ENCODE results near the gene CRYAB.
"Not testable (repeated sequence)": the region's sequence is repeated elsewhere in the genome, so short reads cannot be mapped to it uniquely, and the experiment has no call there.

Gene CRYAB

DNA sequence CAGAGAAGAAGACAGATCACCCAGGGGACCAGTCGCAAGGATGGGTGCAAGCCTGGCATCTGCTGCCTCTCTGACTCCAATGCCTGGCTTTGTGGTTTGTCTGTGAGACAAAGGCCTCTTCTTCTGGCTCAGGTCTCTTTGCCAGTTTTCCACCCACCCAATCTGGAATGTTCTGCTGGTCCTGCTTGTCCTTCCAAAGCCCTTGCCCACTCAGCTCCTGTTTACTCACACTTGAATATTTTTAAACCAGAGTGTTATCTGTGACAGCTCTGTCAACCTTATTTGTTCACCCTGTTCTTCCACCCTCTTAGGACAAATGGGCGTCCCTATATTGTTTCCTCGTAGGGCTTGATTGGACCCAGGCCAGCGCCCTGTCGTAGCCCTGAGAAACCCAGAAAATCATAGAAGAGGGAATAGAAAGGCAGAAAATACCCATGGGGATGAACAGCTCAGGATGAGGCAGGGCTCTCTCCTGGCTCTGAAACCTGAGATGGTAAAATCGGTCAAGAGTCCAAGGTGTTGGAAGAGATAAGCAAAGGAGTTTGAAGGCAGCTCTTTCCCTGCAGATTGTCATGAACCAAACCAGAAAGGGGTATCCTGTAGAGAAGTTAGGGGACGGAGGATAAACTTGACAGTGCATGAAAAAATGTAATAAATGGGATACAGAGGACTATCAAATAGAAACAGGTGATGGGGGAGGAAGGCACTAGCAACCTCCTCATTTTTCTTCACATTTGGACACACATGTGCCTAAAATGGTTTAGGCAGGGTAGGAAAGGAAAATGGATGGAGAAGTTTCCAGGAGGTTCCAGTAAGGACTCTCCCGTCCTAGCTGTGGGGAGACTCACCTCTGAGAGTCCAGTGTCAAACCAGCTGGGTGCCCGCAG, 651 bp downstream of the CRYAB start:
- no peak overlapping the region for H3K4me3 ChIP-seq (ENCODE audit: low read depth, low read length)

DNA sequence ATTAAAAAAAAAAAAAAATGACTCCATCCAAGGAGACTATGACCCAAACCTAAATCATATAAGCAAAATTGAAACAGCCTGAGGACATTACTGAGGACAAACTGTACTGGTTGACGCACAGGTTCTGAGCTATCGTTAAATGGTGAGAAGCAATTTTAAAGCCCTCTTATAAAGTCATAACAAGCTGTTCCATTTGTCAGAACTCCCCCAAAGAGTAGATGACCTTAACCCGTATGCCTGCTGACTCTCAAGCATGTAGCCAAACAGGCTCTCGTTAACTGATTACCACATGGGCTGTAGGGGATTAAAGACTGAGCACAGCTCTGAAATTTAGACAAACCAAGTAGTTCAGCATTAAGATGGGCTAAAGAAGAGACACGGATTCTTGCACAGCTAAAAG, 2.2 kb downstream of the CRYAB start:
- no peak overlapping the region for H3K4me3 ChIP-seq (ENCODE audit: low read depth, low read length)

DNA sequence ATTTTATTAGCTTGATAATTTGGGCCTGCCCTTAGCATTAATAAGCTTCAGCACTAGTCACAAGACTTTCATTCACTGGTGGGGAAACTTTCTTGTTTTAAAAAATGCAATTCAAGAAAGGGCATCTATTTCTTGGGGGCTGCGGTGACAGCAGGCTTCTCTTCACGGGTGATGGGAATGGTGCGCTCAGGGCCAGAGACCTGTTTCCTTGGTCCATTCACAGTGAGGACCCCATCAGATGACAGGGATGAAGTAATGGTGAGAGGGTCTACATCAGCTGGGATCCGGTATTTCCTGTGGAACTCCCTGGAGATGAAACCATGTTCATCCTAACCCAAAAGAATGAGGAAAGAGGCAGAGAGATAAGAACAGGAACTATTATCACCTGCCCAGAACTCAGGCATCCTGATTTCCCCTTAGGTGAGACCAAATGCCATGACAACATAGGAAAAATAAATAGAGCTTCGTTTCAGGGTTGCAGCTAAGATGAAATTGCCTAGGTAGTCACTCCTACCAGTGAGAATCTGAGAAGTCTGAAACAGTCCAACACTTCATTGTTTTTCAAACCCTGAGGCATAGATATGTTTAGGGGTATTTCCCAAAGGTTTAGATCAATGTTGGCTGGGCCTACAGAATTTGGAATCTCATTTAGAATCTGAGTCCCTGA, 2.8 kb downstream of the CRYAB start:
- H3K4me3 ChIP-seq (ENCODE audit: low read depth, low read length): no peak overlapping the region

DNA sequence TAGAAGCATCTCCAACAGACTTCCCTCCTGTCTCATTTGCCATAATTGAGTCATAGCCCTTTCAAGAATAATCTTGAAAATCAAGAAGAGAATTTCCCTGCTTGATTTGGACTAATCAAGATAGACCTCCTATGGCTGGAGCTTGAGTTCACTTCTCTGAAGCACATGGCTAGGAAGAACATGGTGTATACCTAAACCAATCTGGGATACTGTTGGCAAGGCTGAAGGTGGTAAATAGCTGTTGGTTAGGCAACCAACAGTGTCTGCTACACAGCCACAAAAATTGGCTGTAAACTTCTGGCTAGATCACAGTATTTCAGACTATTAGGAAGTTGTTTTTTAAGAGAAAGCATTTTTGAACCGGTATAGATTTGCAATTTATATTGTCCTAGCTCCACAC, 4.9 kb downstream of the CRYAB start:
- no peak overlapping the region for H3K4me3 ChIP-seq (ENCODE audit: low read depth, low read length)

DNA sequence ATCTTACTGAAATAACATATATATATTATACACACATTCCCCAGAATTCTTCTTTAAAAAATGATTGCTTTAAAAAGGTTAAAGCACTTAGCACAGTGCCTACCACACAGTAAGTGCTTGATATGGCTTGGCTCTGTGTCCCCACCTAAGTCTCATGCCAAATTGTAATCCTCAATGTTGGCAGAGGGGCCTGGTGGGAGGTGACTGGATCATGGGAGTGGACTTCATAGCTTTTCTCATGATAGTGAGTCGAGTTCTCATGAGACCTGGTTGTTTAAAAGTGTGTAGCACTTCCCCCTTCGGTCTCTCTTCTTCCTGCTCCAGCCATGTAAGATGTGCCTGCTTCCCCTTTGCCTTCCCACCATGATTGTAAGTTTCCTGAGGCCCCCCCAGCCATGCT, 6.2 kb downstream of the CRYAB start:
- H3K4me3 ChIP-seq (ENCODE audit: low read depth, low read length): no peak overlapping the region

DNA sequence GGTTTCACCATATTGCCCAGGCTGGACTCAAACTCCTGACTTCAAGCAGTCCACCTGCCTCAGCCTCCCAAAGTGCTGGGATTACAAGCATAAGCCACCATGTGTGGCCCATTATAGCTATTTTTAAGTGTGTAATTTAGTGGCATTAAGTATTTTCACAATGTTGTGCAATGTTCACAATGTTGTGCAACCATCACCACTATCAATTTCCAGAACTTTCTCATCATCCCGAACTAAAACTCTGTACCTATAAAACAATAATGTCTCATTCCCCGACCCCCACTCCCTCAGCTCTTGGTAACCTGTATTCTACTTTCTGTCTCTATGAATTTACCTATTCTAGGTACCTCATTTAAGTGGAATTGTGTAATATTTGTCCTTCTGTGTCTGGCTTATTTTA, 24.7 kb downstream of the CRYAB start:
- H3K4me3 ChIP-seq (ENCODE audit: low read depth, low read length): no peak overlapping the region

DNA sequence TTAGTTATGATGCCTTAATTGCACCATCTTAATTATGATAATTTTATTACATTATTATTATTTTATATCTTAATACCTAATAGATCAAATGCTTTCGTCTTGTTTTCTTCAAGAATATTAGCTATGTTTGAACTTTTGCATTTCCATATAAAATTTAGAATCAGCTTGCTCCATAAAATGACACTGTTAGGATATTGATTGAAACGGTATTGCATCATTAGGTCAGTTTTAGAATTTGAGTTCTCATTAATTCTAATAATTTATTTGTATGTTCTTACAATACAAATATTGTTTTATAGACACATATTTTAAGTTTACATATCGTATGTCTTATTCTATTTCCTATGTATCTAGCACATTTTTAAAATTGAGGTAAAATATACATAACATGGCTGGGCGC, 25.5 kb downstream of the CRYAB start:
- H3K4me3 ChIP-seq (ENCODE audit: low read depth, low read length): no peak overlapping the region

DNA sequence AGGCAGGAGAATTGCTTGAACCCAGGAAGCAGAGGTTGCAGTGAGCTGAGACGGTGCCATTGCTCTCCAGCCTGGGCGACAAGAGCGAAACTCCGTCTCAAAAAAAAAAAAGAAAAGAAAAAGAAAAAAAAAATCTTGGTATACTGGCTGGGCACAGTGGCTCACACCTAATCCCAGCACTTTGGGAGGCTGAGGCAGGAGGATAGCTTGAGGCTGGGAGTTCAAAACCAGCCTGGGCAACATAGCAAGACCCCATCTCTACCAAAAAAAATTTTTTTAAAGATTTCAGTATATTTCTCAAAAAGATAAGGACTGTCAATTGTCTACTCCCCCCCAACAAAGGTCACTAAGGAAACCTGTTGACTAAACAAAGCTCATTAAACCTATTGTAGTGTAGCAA, 26.5 kb downstream of the CRYAB start:
- not testable (repeated sequence) for H3K4me3 ChIP-seq (ENCODE audit: low read depth, low read length)

DNA sequence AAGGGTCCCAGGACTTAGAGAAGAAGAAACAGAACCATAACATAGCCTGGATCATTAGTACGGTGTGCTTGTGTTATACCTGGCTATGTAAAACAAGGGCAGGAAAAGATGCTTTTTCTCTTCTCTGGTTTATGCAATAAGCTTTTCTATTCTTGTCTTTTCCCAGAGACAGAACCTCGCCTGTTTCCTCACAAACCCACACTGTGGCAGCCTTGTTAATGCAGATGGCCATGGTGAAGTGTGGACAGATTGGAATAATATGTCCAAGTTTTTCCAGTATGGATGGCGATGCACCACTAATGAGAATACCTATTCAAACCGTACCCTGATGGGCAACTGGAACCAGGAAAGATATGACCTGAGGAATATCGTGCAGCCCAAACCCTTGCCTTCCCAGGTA, 29.4 kb downstream of the CRYAB start:
- no peak overlapping the region for H3K4me3 ChIP-seq (ENCODE audit: low read depth, low read length)

DNA sequence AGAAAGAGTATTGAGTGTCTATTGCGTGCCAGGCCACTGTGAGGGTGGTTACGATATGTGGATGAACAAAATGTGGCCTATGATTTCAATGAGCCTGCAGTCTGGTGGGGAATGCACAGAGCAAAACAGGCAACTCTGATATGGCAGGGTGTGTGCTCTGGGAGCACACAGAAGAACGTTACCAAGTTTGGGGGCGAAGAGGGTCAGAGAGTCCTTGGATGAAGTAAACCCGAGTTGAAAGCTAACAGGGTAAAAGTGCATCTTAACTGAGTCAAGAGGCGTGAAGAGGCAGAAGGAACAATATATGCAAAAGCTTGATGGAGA, 32.0 kb downstream of the CRYAB start:
- H3K4me3 ChIP-seq (ENCODE audit: low read depth, low read length): peak overlapping the region; percentile 91

DNA sequence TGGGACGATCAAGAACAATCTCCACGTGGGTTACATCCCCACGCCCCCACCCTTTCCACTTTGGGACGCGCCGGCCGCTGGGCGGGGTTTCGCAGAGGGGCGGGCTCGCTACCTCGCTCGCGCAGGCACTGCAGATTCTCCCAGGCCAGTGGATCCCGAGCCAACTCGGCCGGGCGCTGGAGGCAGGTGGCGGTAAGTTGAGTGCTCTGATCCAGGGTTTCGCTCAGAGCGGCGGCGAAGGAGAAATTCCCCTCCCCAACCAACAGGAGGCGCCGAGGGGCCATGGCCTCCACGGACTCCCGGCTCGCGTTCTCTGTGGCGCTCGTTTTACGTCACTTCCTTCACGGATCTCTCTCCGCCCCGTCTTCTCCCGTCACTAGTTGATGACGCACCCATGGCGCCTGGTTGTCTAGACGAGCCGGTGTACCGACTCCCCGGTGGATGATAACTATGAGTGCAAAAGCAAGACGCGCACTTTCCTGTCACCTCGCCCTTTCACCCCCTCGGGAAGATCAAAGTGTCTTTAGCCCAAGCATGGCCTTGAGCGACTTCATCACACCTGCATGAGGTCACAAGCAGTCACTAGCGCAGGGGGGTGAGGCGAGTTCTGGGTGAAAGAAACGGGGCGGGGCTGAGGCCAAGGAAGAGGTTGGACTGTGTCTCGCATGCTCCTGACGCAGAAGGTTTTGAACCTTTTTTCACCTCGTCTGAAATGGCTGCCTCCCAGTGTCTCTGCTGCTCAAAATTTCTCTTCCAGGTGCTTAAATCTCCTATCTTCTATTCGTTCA, 32.5 kb downstream of the CRYAB start, which contains the start of the genes CFAP68 and FDXACB1:
CFAP68 (plus strand) TSS at position 693 of the 788 bp plus-strand sequence; CDS start at position 713, 20 bp downstream.
FDXACB1 (minus strand) TSS at position 317 of the 788 bp plus-strand sequence; CDS start at position 284, 33 bp downstream.
- peak within 1 kb of the TSS; percentile 91 for H3K4me3 ChIP-seq (ENCODE audit: low read depth, low read length)

DNA sequence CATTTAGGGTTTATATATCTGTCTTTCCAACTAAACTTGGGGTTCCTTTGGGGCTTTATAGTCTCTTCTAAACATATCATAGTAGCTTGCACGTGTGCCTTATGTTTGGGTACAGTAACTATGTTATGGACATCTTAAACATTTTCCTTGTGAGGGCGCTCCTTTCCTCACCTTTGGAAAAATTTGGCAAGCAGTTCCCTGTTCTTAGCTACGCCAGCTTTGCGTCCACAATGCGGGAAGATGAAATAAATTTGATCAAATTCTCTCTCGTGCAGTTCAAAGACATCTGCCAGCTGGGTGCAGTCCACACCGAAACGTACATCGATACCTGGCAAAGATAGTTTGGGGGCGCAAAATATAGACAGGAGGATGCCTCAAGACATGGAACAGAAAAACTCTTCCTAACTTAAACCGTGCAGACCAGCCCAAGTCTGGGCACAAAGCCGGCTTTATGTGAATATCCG, 33.2 kb downstream of the CRYAB start:
- H3K4me3 ChIP-seq (ENCODE audit: low read depth, low read length): peak overlapping the region; percentile 91

DNA sequence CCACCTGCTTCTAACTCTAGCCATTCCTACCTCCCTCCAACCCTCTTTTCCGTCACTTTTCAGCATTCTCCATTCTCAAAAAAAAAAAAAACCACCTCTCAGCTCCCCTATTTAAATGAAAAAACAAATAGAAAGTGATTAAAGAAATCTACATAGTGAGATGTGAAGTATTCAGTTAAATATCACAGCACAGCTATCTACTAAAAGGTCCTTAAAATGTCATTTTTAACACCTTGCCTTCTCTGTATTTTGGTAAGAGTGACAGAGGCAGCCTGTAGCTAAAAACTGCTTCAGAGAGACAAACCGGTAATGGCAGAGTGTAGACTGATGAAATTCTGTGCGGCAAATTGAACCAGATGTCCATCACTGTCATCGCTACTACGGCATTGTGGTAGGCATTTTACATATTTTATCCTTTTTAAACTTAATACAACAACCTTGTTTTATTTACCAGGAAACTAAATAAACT, 39.8 kb downstream of the CRYAB start:
- H3K4me3 ChIP-seq (ENCODE audit: low read depth, low read length): peak overlapping the region; percentile 69

DNA sequence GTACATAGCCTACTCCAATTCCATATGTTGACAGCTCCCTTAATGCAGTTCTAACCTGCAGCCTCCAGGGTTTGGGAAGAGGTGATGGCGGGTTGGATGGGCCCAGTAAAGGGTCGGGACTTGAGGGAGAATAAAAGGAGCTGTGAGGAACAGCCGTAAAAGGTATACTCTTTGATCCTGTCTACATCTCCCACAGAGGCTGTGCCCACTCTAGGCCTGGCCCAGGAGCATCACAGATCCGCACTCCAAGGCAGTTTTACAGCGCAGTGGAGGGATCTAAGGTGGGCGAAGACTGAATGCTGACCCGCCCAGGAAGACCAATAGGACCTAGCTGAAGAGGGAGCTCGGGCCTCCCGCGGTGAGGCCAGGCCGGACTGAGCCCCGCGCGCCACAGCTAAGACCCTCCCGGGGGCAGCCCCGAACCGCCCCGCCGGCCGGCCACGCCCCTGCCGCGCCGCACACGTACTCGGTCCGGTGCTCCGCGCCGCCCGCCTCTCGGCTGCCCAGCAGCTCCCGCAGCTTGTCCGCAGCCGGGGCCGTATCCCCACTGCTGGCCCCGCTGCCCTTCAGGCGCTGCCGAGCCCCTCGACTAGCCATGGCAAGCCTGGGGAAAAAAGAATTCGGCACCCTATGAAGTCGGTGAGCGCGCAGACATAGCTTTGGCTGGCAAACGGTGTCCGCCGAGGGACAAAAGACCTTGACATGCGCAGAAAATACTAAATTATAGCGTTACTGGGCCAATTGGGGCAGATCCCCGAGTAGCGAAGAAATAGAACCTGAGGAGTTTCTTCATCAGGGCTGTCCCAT, 40.5 kb downstream of the CRYAB start, which contains the start of gene ALG9:
ALG9 (minus strand) TSS at position 696 of the 807 bp plus-strand sequence; CDS start at position 597, 99 bp downstream.
- peak within 1 kb of the TSS; percentile 69 for H3K4me3 ChIP-seq (ENCODE audit: low read depth, low read length)

DNA sequence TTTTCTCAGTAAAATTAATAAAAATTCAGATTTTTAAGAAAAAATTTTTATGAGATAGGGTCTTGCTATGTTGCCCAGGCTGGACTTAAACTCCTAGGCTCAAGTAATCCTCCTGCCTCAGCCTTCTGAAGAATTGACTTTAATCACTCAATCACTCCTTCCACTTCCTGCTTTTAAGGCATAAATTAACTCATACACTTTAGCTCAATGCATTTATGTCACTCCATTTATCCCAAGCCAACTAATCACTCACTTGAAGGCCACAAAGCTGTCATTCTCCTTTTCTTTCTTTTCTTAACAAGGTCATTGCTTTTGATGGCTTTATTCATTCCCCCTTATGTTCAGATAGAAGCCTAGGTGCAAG, 41.1 kb downstream of the CRYAB start:
- peak overlapping the region; percentile 69 for H3K4me3 ChIP-seq (ENCODE audit: low read depth, low read length)

DNA sequence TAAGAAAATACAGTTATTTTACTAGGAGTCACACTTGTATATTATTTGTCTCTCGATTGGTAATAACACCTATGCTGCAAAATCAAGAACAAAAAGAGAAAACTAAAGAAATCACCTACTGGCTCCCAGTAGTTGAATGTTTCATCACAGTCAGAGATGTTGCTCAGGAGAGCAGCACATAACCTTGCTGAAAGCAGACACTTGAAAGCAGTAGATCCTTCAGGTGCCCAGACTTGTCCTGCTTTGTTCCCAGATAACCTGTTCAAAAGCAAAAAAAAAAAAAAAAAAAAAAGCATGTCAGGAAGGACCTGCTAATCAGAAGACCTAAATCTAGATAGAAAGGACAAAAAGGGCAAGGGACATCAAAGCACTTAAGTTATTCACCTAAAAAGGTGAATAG, 41.5 kb downstream of the CRYAB start:
- no peak overlapping the region for H3K4me3 ChIP-seq (ENCODE audit: low read depth, low read length)

DNA sequence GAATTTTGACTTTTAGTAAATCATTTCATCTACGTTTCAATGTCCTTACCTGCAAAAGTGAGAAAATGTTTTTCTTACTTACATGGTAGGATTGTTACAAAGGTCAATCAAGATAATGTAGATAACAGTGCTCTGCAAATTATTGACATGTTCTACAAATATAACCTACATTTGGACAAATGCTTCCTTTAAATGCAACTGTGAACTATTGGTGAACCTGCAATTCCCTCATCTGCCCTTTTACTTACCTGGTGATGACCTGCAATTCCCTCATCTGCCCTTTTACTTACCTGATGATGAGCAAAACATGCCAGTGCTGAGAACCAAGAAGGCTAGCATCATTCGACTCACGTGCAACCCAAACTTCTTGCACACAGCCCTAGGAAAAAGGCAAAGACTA, 51.3 kb downstream of the CRYAB start:
- H3K4me3 ChIP-seq (ENCODE audit: low read depth, low read length): no peak overlapping the region
